H9 (cell line): ENCODE data around the gene RAD50. TPM values are rescaled to one million over a fixed set of nuclear protein-coding genes. Genes with fewer than 3 reads are reported as not detected.

Experiments used
- DNase-seq: peaks from one replicate; pipeline ENCODE4 v3.0.0-alpha.2; 2017
- H2AFZ ChIP-seq: one replicate; pipeline ENCODE4 v1.6.1; 2013; ENCODE audit warnings: mild to moderate bottlenecking, low read length, control low read depth, moderate library complexity
- H2AK5ac ChIP-seq: 2 replicates; pipeline ENCODE4 v1.6.1; 2013; ENCODE audit warnings: low read length, control low read depth, mixed read lengths; ENCODE audit not compliant: insufficient read length
- H2BK120ac ChIP-seq: one replicate; pipeline ENCODE4 v1.6.1; 2013; ENCODE audit warnings: low read depth, mild to moderate bottlenecking, low read length, control low read depth, inconsistent platforms; ENCODE audit not compliant: poor library complexity, severe bottlenecking
- H2BK12ac ChIP-seq: 2 replicates; pipeline ENCODE4 v1.6.1; 2013; ENCODE audit warnings: low read length, control low read depth, mixed read lengths, low read depth; ENCODE audit not compliant: insufficient read length
- H2BK15ac ChIP-seq: 2 replicates; pipeline ENCODE4 v1.6.1; 2013; ENCODE audit warnings: low read depth, low read length, control low read depth
- H2BK20ac ChIP-seq: one replicate; pipeline ENCODE4 v1.6.1; 2013; ENCODE audit warnings: low read depth, mild to moderate bottlenecking, low read length, control low read depth, inconsistent platforms; ENCODE audit not compliant: poor library complexity, severe bottlenecking
- H2BK5ac ChIP-seq: 2 replicates; pipeline ENCODE4 v1.6.1; 2013; ENCODE audit warnings: low read length, control low read depth, mixed read lengths; ENCODE audit not compliant: insufficient read length
- H3K14ac ChIP-seq: 2 replicates; pipeline ENCODE4 v1.6.1; 2013; ENCODE audit warnings: low read length, control low read depth; ENCODE audit not compliant: insufficient read depth
- H3K18ac ChIP-seq: 2 replicates; pipeline ENCODE4 v1.6.1; 2013; ENCODE audit warnings: low read depth, mild to moderate bottlenecking, mixed read lengths, low read length, control low read depth; ENCODE audit not compliant: insufficient read length
- H3K23ac ChIP-seq: 2 replicates; pipeline ENCODE4 v1.6.1; 2013; ENCODE audit warnings: low read length, control low read depth, mixed read lengths, low read depth; ENCODE audit not compliant: insufficient read length
- H3K23me2 ChIP-seq: 2 replicates; pipeline ENCODE4 v1.6.1; 2013; ENCODE audit warnings: low read depth, mild to moderate bottlenecking, mixed read lengths, low read length, control low read depth; ENCODE audit not compliant: insufficient read length, poor library complexity, severe bottlenecking
- H3K27ac ChIP-seq: 2 replicates; pipeline ENCODE4 v1.5.1; 2013; ENCODE audit warnings: low read length, control low read depth, mixed read lengths, low read depth; ENCODE audit not compliant: insufficient read length
- H3K27me3 ChIP-seq: 2 replicates; pipeline ENCODE4 v1.6.1; 2013; ENCODE audit warnings: low read length, control low read depth, inconsistent platforms; ENCODE audit not compliant: insufficient read depth
- H3K4ac ChIP-seq: 2 replicates; pipeline ENCODE4 v1.6.1; 2013; ENCODE audit warnings: low read depth, mild to moderate bottlenecking, control low read depth, inconsistent platforms, low read length, moderate library complexity
- H3K4me1 ChIP-seq: 2 replicates; pipeline ENCODE4 v1.6.1; 2013; ENCODE audit warnings: low read length, control low read depth, inconsistent platforms; ENCODE audit not compliant: insufficient read depth
- H3K4me2 ChIP-seq: 2 replicates; pipeline ENCODE4 v1.6.1; 2013; ENCODE audit warnings: low read length, control low read depth, mixed read lengths; ENCODE audit not compliant: insufficient read length, insufficient read depth
- H3K56ac ChIP-seq: 2 replicates; pipeline ENCODE4 v1.6.1; 2013; ENCODE audit warnings: low read depth, mild to moderate bottlenecking, mixed read lengths, low read length, control low read depth; ENCODE audit not compliant: insufficient read length
- H3K79me1 ChIP-seq: 2 replicates; pipeline ENCODE4 v1.6.1; 2013; ENCODE audit warnings: low read depth, mild to moderate bottlenecking, moderate library complexity, low read length, control low read depth, inconsistent platforms; ENCODE audit not compliant: insufficient read depth, poor library complexity, severe bottlenecking
- H3K79me2 ChIP-seq: 2 replicates; pipeline ENCODE4 v1.6.1; 2013; ENCODE audit warnings: low read length, control low read depth, inconsistent platforms; ENCODE audit not compliant: insufficient read depth
- H3K9ac ChIP-seq: 2 replicates; pipeline ENCODE4 v1.6.1; 2013; ENCODE audit warnings: low read length, control low read depth, mixed read lengths; ENCODE audit not compliant: insufficient read length; ENCODE audit errors: extremely low read depth
- H3K9me3 ChIP-seq: one replicate; pipeline ENCODE4 v1.6.1; 2013; ENCODE audit warnings: low read depth, low read length, inconsistent platforms; ENCODE audit not compliant: control insufficient read depth
- H3T11ph ChIP-seq: one replicate; pipeline ENCODE4 v1.6.1; 2013; ENCODE audit warnings: mild to moderate bottlenecking, low read length, control low read depth, inconsistent platforms
- H4K20me1 ChIP-seq: one replicate; pipeline ENCODE4 v1.6.1; 2013; ENCODE audit not compliant: control insufficient read depth, insufficient read length, insufficient read depth
- H4K5ac ChIP-seq: 2 replicates; pipeline ENCODE4 v1.6.1; 2013; ENCODE audit warnings: low read depth, mild to moderate bottlenecking, mixed read lengths, low read length, control low read depth; ENCODE audit not compliant: insufficient read length
- H4K8ac ChIP-seq: replicated peaks from 2 replicates; pipeline ENCODE4 v1.6.1; 2013; ENCODE audit warnings: low read length, control low read depth, mixed read lengths, low read depth; ENCODE audit not compliant: insufficient read length
- H4K91ac ChIP-seq: 2 replicates; pipeline ENCODE4 v1.6.1; 2013; ENCODE audit warnings: low read depth, mild to moderate bottlenecking, moderate library complexity, mixed read lengths, low read length, control low read depth; ENCODE audit not compliant: insufficient read length
- H3K27ac Mint-ChIP-seq, 3 experiments: 2 replicates in 2 of 3; 3 replicates in 1 of 3; pipeline ENCODE4 v1.8.0; 2020 to 2021; ENCODE audit warnings: mixed read lengths in 3 of 3, mild to moderate bottlenecking in 1 of 3, moderate library complexity in 1 of 3
- H3K27me3 Mint-ChIP-seq: 2 replicates; pipeline ENCODE4 v1.8.0; 2021; ENCODE audit warnings: low read depth, mild to moderate bottlenecking, moderate library complexity, mixed read lengths
- H3K36me3 Mint-ChIP-seq, 3 experiments: 2 replicates in 2 of 3; 3 replicates in 1 of 3; pipeline ENCODE4 v1.8.0; 2020 to 2021; ENCODE audit warnings: low read depth in 3 of 3, mixed read lengths in 3 of 3; ENCODE audit not compliant: insufficient read depth in 1 of 3
- H3K4me1 Mint-ChIP-seq, 2 experiments: 2 replicates each; pipeline ENCODE4 v1.8.0; 2020; ENCODE audit warnings: mixed read lengths in 2 of 2
- H3K4me3 Mint-ChIP-seq, 2 experiments: 2 replicates in 1 of 2; 3 replicates in 1 of 2; pipeline ENCODE4 v1.8.0; 2020 to 2021; ENCODE audit warnings: mild to moderate bottlenecking in 2 of 2, mixed read lengths in 2 of 2, moderate library complexity in 1 of 2
- H3K9me3 Mint-ChIP-seq, 2 experiments: 2 replicates in 1 of 2; 3 replicates in 1 of 2; pipeline ENCODE4 v1.8.0; 2020; ENCODE audit warnings: mild to moderate bottlenecking in 2 of 2, mixed read lengths in 2 of 2, moderate library complexity in 1 of 2
- CTCF ChIP-seq: fragments of 200-600 bp; sonication (generic); conservative IDR thresholded peaks from 3 replicates; pipeline ENCODE4 v1.8.0; 2021; ENCODE audit warnings: antibody characterized with exemption, mild to moderate bottlenecking
- WGBS: extraction: QIAGEN DNeasy Blood & Tissue Kit; methylation state at CpG from one replicate; pipeline ENCODE4 v1.1.7; 2013; ENCODE audit warnings: missing lambda C conversion rate, low lambda C conversion rate, mixed read lengths; ENCODE audit not compliant: insufficient read length; ENCODE audit errors: extremely low coverage; 5-methylcytosine and 5-hydroxymethylcytosine counted together
- total RNA-seq: library from RNA; stranded (reverse); gene quantifications from 2 replicates; pipeline ENCODE4 v1.2.1, GENCODE V29; 2021

RAD50 gene
- total RNA-seq, 1 experiment from 2014 or later: 46.1 TPM

GRCh38 chr5:132684491-132684890 is 127.7 kb downstream of the RAD50 start:
- Histone ChIP-seq H3K23me2 (no peaks in the 10 kb centered on the region), H3K18ac (no peak overlapping the region), H3K27me3 (no peaks in the 10 kb centered on the region), H2BK5ac (no peak overlapping the region), H4K8ac (no peak overlapping the region), H3K9me3 (no peaks in the 10 kb centered on the region), H2BK15ac (no peak overlapping the region), H3K9ac (no peak overlapping the region), H2BK120ac (no peak overlapping the region), H3K27ac (no peak overlapping the region), H3T11ph (no peak overlapping the region), H2AFZ (no peak overlapping the region), H3K4me2 (no peak overlapping the region), H4K20me1 (no peaks in the 10 kb centered on the region), H3K79me1 (no peaks in the 10 kb centered on the region), H3K4me1 (no peaks in the 10 kb centered on the region), H3K4ac (no peak overlapping the region), H2AK5ac (no peak overlapping the region), H4K5ac (no peak overlapping the region), H3K79me2 (no peaks in the 10 kb centered on the region), H3K56ac (no peak overlapping the region), H2BK12ac (no peak overlapping the region), H3K23ac (no peak overlapping the region), H2BK20ac (no peak overlapping the region), H4K91ac (no peak overlapping the region), H3K14ac (no peak overlapping the region)
- no peaks in the 10 kb centered on the region for H3K9me3 Mint-ChIP-seq
- H3K27me3 Mint-ChIP-seq: no peaks in the 10 kb centered on the region
- no peaks in the 10 kb centered on the region for H3K36me3 Mint-ChIP-seq
- DNase-seq: no peak
- TF ChIP-seq CTCF: no peak
- H3K4me3 Mint-ChIP-seq: no peak overlapping the region
- H3K4me1 Mint-ChIP-seq: peaks cover 4 to 8% of the 10 kb centered on the region in 2 experiments; a peak in 1 of 4 replicates
- H3K27ac Mint-ChIP-seq: no peak overlapping the region
- no CpG with 5 or more reads among the region's 6 CpGs for WGBS
